Left lung (tissue), 10 donors: ENCODE results near the gene TPSD1. TPM values are rescaled to one million over a fixed set of nuclear protein-coding genes. Genes with fewer than 3 reads are reported as not detected.
A peak's percentile ranks its signal among the peaks of the same experiment; 100 is the strongest.
"Not testable (repeated sequence)": the region's sequence is repeated elsewhere in the genome, so short reads cannot be mapped to it uniquely, and the experiment has no call there.

Experiments used
- ATAC-seq: fragments of 200-7000 bp; cut with Tn5 transposase; one replicate; pipeline ENCODE4 v1.9.1; 2020; ENCODE audit warnings: moderate library complexity
- DNase-seq, 4 donors: peaks; one replicate each; pipeline ENCODE4 v3.0.0-alpha.2; 2013 to 2020
- H3K27ac ChIP-seq, 2 donors: fragments of 200-600 bp; sonication (generic) in 1 of 2; one replicate each; pipeline versions ENCODE4 v1.5.0 to v1.8.0; 2020 to 2021
- H3K27me3 ChIP-seq, 2 donors: fragments of 200-600 bp; sonication (generic) in 1 of 2; one replicate each; pipeline versions ENCODE4 v1.5.0 to v1.8.0; 2020 to 2021
- H3K36me3 ChIP-seq, 2 donors: fragments of 200-600 bp; sonication (generic) in 1 of 2; one replicate each; pipeline versions ENCODE4 v1.5.0 to v1.8.0; 2020 to 2021
- H3K4me1 ChIP-seq, 2 donors: fragments of 200-600 bp; one replicate each; pipeline ENCODE4 v1.8.0; 2021
- H3K4me3 ChIP-seq, 2 donors: fragments of 200-600 bp; sonication (generic) in 1 of 2; one replicate each; pipeline versions ENCODE4 v1.5.0 to v1.8.0; 2020 to 2021; ENCODE audit warnings: mild to moderate bottlenecking in 1 of 2
- H3K9me3 ChIP-seq, 2 donors: fragments of 200-600 bp; sonication (generic) in 1 of 2; one replicate each; pipeline versions ENCODE4 v1.5.0 to v1.8.0; 2020 to 2021
- intact Hi-C, 2 donors: fragments of 100-400 bp; cut with DNase I; formaldehyde crosslinking; loops; one replicate each; pipeline versions ENCODE4 v1.11.2 to v1.14.2; 2022
- polyA plus RNA-seq, 6 donors: library from polyadenylated mRNA; unstranded; fragments of 120-200 nt; gene quantifications; one replicate each; pipeline ENCODE4 v1.2.1, GENCODE V29; 2013; ENCODE audit not compliant: insufficient read length in 6 of 6
- total RNA-seq, 2 donors: library from RNA; stranded (reverse); fragmentation: NEBNext Ultra II Directional; extraction: Animal tissue kit (Norgen Biotek cat#: 25700); gene quantifications; one replicate each; pipeline ENCODE4 v1.2.1, GENCODE V29; 2021
- TF ChIP-seq, protein P1 (sequence below), 2 donors: fragments of 200-600 bp; sonication (generic) in 1 of 2; IDR thresholded peaks; one replicate each; pipeline versions ENCODE4 v1.5.0 to v1.8.0; 2021; ENCODE audit warnings: antibody characterized with exemption in 2 of 2
- donor health status: DM: no; HTN: yes; CAD: no.
- donor health status: DM: no; HTN: no; CAD: no.

TPSD1 gene
- total and polyA plus RNA-seq, 8 donors: 0.37 TPM; not detected in 7

DNA sequence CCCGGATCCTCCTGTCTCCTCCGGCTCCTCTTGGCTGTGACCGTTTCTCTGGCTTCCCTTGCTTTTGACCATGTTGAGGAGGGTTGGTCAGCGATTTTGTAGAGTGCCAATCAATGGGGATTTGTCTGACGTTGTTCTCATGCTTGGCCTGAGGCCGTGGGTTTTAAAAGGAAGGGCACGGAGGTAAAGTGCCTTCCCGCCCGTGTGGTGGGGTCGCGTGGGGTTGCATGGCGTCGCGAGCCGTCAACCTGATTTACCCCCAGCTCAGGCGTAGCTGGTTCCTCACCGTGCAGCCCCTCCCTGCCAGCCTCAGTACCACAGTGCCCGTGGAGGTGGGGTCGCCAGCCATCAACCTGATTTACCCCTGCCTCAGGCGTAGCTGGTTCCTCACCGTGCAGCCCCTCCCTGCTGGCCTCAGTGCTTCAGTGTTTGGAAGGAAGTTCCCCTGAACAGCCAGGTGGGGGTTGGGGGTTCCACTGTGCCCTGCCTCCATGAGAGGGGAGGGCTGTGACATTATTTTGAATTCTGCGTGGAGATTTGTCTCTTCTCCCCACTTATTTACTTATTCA lies 10.3 kb upstream of the TPSD1 start:
- no peak for DNase-seq
- H3K4me3 ChIP-seq: no peak overlapping the region
- no peaks in the 10 kb centered on the region for H3K9me3 ChIP-seq
- no peak overlapping the region for H3K27ac ChIP-seq
- peaks cover 0 to 30% of the 10 kb centered on the region in 2 donors for H3K27me3 ChIP-seq
- H3K4me1 ChIP-seq: no peaks in the 10 kb centered on the region
- intact Hi-C loops: no loop called here
- ATAC-seq: no peak
- TF ChIP-seq, protein P1, sequence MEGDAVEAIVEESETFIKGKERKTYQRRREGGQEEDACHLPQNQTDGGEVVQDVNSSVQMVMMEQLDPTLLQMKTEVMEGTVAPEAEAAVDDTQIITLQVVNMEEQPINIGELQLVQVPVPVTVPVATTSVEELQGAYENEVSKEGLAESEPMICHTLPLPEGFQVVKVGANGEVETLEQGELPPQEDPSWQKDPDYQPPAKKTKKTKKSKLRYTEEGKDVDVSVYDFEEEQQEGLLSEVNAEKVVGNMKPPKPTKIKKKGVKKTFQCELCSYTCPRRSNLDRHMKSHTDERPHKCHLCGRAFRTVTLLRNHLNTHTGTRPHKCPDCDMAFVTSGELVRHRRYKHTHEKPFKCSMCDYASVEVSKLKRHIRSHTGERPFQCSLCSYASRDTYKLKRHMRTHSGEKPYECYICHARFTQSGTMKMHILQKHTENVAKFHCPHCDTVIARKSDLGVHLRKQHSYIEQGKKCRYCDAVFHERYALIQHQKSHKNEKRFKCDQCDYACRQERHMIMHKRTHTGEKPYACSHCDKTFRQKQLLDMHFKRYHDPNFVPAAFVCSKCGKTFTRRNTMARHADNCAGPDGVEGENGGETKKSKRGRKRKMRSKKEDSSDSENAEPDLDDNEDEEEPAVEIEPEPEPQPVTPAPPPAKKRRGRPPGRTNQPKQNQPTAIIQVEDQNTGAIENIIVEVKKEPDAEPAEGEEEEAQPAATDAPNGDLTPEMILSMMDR (IDR thresholded peaks at IDR 0.05): no peak
- H3K36me3 ChIP-seq: no peaks in the 10 kb centered on the region

DNA sequence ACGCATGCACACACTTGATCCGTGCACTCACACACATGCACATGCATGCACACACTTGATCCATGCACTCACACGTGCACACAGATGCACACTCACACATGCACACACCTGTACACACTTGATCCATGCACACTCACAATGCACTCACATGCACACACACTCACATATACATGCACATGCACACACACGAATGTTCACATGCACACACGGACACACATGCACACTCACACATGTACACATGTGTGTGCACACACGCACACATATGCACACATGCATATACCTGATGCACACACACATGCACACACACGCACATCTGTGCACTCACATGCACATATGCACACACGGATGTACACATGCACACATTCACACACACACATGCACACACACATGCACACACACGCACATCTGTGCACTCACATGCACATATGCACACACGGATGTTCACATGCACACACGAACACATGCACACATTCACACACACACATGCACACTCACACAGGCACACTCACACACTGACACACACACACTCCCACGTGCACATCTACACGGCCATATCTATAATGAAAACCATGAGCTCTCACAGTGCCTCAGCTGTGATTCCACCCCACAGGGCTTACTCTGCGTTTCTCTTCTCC lies 7.8 kb upstream of the TPSD1 start:
- H3K4me3 ChIP-seq, H3K9me3 ChIP-seq, H3K27ac ChIP-seq, ATAC-seq, DNase-seq, H3K4me1 ChIP-seq, intact Hi-C loops, H3K36me3 ChIP-seq: not testable (repeated sequence)
- H3K27me3 ChIP-seq: peaks cover 0 to 30% of the 10 kb centered on the region in 2 donors

DNA sequence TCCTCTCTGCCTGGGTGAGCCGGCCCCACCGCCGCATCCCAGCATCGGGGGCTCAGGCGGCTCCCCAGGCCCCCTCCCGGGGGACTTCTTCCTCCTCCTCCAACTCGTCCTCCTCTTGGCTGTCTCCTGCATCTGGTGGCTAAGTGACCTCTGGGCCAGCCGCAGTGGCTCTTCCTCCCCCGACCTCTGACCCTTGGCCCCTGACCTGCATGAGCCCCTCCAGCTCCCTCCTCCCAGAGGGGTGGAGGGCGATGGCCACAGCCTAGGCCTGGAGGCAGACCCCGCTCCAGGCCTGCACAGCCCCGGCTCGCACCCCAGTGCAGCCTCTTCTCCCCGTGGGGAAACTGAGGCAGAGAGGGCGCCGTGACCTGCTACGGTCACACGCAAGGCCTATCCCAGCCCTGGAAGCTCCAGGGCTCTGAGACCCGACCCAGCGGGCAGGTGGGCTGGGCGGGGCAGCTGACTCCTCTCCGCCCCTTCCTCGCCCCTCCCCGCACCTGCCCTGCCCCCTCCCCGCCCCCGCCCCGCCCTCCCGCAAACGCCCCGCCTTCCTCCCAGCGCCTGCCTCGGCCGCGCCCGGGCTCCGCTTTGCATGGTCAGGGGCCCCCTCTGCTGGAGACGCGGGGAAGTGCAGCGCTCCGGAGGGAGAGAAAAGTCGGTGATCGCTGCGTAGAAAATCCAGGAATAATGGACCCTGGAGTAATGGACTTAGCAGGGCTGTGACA lies 6.7 kb upstream of the TPSD1 start:
- H3K27ac ChIP-seq, DNase-seq, H3K9me3 ChIP-seq, H3K4me3 ChIP-seq, intact Hi-C loops, H3K4me1 ChIP-seq, H3K36me3 ChIP-seq: not testable (repeated sequence)
- peaks cover 0 to 25% of the 10 kb centered on the region in 2 donors for H3K27me3 ChIP-seq
- peak; percentile 94 for ATAC-seq

DNA sequence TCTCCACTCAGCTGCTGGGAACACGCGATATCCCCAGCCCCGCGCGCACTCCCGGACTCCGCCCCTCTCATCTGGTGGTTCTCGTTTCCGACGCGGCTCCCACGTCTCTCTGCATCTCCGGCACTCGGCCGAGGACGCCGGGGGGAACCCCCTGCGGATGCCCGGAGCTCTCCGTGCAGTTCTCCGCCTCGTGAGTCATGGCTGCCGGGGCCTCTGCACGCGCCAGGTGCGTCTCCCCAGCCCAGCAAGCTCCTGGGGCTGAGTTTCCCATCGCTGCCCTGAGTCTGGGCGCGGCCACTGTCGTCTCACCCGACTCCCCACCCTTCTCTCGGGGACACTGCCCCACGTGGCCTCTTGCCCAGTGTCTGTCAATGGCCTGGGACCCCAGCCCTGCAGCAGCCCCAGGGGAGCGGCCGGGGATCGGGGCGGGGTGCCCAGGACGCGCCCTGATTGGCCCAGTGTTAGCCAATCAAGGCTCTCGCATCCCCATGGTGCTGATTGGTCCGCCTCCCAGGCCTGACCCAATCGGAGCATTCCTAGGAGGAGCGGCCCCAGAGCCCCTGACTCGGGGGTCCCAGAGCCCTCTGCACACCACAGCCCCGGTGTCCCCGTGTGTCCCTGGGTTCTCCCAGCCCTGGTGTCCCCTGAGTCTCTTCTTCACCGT lies 2.0 kb upstream of the TPSD1 start:
- H3K27ac ChIP-seq, intact Hi-C loops, H3K36me3 ChIP-seq, H3K4me3 ChIP-seq, H3K4me1 ChIP-seq, DNase-seq, H3K9me3 ChIP-seq, ATAC-seq: not testable (repeated sequence)
- peaks cover 0 to 32% of the 10 kb centered on the region in 2 donors for H3K27me3 ChIP-seq

DNA sequence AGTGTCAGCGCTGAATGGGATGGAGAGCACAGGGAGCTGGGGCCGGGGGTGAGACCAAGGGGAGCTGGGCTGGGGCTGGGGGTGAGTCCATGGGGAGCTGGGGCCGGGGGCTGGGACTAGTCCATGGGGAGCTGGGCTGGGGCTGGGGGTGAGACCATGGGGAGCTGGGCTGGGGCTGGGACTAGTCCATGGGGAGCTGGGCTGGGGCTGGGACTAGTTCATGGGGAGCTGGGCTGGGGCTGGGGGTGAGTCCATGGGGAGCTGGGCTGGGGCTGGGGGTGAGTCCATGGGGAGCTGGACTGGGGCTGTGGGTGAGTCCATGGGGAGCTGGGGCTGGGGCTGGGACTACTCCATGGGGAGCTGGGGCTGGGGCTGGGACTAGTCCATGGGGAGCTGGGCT lies 1.0 kb upstream of the TPSD1 start:
- H3K27me3 ChIP-seq: peaks cover 7 to 42% of the 10 kb centered on the region in 2 donors
- intact Hi-C loops, H3K9me3 ChIP-seq, DNase-seq, H3K4me3 ChIP-seq, ATAC-seq, H3K36me3 ChIP-seq, H3K4me1 ChIP-seq, H3K27ac ChIP-seq: not testable (repeated sequence)

DNA sequence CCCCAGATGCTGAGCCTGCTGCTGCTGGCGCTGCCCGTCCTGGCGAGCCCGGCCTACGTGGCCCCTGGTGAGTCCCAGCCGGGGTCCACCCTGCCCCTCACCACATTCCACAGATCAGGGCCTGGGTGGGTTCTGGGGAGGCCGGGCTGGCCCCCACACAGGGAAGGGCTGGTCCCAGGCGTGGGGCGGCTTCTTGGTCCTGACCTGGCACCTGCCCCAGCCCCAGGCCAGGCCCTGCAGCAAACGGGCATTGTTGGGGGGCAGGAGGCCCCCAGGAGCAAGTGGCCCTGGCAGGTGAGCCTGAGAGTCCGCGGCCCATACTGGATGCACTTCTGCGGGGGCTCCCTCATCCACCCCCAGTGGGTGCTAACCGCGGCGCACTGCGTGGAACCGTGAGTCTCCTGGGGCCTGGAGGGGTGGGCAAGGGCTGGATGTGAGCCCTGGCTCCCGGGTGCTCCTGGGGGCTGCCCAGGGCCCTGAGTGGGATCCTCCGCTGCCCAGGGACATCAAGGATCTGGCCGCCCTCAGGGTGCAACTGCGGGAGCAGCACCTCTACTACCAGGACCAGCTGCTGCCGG lies 516 bp downstream of the TPSD1 start:
- H3K4me1 ChIP-seq, H3K36me3 ChIP-seq, ATAC-seq, intact Hi-C loops, DNase-seq, H3K27ac ChIP-seq, H3K4me3 ChIP-seq, H3K9me3 ChIP-seq: not testable (repeated sequence)
- peaks cover 20 to 58% of the 10 kb centered on the region in 2 donors for H3K27me3 ChIP-seq

DNA sequence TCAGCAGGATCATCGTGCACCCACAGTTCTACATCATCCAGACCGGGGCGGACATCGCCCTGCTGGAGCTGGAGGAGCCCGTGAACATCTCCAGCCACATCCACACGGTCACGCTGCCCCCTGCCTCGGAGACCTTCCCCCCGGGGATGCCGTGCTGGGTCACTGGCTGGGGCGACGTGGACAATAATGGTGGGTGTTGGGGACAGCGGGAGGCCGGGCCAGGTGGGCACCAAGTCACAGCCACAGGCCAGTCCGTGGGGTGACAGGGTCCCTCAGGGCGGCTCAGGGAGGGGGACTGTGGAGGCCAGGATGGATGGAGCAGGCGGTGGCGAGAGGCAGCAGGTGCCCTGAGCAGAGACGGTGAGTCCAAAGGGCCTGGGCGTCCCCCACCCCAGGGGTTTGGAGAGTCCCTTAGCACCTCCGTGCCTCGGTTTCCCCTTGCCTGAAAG lies 1.0 kb downstream of the TPSD1 start:
- intact Hi-C loops: no loop called here

More for the DNA sequence above, 1.0 kb downstream of the TPSD1 start:
- DNase-seq (no peak), ATAC-seq (no peak)
- no peaks in the 10 kb centered on the region for H3K4me1 ChIP-seq
- TF ChIP-seq, protein P1 (IDR thresholded peaks at IDR 0.05): no peak
- H3K4me3 ChIP-seq: no peak overlapping the region
- H3K27me3 ChIP-seq: peaks cover 25 to 63% of the 10 kb centered on the region in 2 donors
- H3K9me3 ChIP-seq: no peaks in the 10 kb centered on the region
- H3K27ac ChIP-seq: no peak overlapping the region
- no peaks in the 10 kb centered on the region for H3K36me3 ChIP-seq
